ENCODE results near the gene RGSL1.
A peak's percentile ranks its signal among the peaks of the same experiment; 100 is the strongest.
"Not testable (repeated sequence)": the region's sequence is repeated elsewhere in the genome, so short reads cannot be mapped to it uniquely, and the experiment has no call there.

RGSL1 gene

DNA sequence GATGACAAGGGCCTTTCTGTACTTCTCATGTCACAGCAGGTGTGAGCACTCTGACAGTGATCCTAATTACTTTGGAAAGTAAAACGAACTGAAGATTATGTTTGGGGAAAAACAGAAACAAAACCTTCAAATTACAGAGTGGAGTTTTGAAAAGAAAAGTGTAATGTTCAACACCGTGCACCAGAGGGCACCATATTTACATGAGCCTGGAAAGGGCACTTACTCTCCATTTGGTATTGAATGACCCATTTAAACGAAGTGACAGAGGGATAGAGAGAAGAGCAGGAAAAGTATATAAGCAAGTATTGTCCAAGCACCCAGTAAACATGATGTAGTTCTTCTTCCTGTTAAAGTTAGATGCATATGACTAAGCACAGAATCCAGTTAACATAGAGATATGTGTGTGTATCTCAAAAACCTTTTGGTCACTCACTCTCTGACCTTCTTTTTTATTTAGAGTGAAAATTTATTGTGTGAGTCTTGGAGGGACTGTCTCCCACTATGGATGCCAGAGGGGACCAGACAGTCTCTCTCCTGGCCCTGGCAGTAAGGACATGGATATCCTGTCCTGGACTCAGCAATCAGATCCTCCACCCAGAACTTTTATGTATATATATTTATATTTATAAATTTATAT is 3.8 kb upstream of the RGSL1 start:
- DNase-seq, result peak in 1 of 56 donors; percentile 6

DNA sequence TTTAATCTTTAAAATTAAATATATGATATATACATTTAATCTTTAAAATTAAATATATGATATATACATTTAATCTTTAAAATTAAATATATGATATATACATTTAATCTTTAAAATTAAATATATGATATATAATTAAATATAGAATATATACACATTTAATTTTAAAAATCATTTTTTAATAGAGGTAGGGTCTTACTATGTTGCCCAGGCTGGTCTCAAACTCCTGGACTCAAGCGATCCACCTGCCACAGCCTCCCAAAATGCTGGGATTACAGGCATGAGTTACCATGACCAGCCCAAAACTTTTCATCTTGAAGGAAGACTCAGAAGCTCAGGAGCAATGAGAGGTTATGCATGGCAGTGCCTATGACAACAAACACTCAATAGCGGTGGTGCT is 2.8 kb upstream of the RGSL1 start:
- not testable (repeated sequence) for DNase-seq

DNA sequence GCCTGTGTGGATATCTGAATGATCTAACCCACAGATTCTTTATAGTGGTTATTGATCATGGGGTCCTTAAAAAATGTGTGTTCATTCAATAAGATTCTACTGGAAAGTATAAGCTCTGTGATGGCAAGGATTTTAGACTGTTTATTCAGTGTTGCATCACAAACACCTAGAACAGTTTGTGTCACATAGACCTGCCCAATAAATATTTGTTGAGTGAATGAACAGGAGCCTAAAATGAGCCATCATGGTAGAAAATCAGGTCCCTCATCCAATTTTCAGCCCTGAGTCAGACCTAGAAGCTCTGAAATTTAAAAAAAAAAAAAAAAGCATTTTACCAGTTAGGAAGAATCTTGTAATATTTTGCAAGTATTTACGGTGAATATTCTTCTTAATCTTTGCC is 2.3 kb upstream of the RGSL1 start:
- DNase-seq, result no peak

DNA sequence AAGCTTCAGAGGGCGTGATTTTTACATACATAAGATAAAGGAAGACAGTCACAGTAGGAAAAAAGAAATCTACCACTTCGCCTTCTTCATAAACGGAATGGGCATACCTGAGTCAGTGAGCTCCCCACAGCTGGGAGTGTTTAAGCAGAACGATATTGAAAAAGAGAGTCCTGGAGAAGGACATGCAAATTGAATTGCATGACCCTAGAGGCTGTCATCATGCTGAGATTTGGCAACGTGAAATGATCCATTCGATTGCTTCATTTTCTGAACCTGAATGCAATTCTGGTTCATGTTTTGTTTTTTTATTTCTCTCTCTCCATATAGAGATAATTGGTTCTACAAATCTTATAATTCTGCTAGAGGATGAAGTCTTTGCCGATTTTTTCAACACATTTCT is 3.7 kb downstream of the RGSL1 start:
- no peak for DNase-seq

- no peak for DNase-seq
Observed at GRCh38 chr1:182457844-182458243, 7.9 kb downstream of the RGSL1 start.

DNA sequence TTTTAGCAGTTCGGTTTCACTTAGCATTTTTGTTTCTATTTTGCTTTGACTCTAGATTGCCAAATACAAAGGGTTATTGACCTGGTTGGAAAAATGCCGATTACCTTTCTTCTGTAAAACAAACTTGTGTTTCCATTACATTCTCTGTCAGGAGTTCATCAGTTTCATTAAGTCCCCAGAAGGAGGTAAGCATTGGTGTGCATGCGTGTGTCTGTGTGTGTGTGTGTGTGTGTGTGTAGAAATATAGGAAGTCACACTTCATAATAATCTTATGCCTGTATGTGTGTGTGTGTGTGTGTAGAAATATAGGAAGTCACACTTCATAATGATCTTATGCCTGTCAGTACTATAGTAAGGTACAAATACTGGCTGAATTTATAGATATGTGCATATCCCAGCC is 10.0 kb downstream of the RGSL1 start:
- DNase-seq, result no peak

DNA sequence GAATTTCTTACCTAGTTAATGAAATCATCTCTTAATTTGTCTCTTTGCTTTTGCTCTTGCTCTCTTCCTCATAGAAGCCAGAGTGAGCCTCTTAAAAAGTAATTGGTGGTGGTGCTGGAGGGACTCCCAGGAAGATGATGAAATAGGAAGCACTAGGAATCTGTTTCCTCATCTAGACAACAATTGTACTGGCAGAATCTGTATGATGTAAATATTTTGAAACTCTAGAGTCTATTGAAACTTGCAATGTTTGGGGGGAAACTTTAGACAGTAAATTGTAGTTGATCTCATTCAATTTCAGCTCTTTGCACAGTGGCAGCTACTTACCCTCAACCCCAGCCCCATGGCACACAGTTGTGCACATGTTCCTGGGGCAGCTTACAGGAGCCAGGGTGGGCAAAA is 10.6 kb downstream of the RGSL1 start:
- no peak for DNase-seq

- no peak for DNase-seq
Observed at GRCh38 chr1:182473556-182473955, 23.6 kb downstream of the RGSL1 start.

GRCh38 chr1:182476625-182477024 is 26.7 kb downstream of the RGSL1 start:
- DNase-seq, result no peak

DNA sequence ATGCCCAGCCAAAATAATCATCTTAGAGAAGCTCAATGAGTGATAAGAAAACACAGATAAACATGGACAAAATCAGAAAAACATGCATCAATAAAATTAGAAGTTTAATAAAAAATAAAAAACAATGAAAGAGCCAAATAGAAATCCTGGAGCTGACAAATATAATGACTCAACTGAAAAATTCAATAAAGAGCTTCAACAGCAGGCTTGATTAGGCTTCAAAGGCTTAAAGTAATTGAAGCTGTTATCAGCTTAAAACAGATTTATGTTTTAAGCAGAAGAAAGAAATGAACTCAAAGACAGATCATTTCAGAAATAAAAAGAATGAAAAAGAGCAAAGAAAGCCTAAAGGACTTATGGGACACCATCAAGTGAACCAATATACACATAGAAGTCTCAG is 28.3 kb downstream of the RGSL1 start:
- no peak for DNase-seq

GRCh38 chr1:182484067-182484466 is 34.1 kb downstream of the RGSL1 start:
- no peak for DNase-seq

DNA sequence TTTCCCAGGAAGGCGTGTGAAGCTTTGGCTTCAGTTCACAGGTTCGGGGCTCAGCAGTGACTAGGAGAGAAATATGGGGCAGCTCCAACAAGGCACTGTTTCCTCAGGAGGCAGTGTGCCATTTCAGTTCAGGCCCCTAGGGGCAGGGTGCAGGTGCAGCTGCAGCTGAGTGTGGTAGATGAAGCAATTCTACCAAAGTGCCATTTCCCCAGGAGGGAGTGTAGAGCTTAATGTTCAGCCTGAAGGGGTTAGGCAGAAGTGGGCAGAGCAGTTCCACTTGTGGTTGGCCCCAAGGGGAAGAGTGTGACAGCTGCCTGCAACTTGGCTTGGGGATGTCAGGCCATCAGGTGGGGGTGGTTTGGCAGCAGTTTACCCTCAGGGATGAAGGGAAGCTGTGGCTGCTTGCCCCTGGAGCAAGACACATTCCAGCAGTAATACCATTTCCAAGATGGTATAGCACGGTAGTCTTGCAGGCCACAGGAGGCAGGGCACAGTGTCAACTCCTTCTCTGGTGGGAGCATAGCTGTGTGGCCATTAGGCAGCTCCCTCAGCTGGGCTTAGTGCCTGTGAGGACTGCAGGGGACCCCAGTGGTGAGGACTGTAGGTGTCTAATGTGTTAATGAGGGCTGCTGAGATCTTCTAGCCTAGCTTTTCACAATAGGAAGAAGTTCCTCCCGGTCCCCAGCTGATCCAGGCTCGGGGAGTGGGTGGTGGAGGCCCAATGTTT is 34.7 kb downstream of the RGSL1 start:
- no peak for DNase-seq

- no peak for DNase-seq
Observed at GRCh38 chr1:182485861-182486260, 35.9 kb downstream of the RGSL1 start.

DNA sequence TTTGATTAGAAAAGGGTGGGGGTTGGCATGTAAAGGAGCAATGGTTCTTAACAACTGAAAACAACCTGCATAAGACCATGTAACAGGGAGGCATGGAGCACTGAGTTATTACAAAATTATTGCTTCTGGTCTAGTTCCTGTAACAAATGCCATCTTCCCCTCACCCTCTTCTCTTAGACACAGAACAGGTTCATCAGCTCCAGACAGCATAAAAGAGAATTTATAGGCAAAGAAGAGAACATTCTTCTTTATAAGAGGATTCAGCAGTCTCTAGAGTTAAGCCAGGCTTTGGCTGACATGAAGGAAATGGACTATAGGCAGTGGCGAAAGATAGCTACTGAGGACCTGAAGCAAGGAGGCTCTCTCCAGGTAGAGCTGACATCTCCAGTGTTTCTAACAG is 38.9 kb downstream of the RGSL1 start:
- no peak for DNase-seq

GRCh38 chr1:182493063-182493462 is 43.1 kb downstream of the RGSL1 start:
- no peak for DNase-seq

DNA sequence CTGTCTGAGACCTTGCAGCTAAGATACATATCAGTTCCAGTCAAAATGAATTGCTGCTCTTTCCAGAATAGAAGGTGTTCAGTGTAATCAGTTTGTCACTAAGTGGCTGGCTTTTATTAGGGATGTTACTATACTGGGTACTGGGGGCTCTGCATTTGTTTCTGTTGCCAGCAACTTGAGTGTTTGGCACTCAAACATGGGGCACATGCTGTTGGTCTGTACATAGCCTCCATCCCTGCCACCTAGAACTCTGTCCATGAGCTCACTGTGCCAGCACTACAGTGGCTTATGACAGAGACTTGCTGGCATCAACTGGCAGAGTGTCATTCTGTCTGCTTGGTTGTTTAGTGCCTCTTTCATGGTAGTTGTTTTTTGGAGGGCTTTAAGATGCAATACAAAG is 45.1 kb downstream of the RGSL1 start:
- DNase-seq, result no peak

DNA sequence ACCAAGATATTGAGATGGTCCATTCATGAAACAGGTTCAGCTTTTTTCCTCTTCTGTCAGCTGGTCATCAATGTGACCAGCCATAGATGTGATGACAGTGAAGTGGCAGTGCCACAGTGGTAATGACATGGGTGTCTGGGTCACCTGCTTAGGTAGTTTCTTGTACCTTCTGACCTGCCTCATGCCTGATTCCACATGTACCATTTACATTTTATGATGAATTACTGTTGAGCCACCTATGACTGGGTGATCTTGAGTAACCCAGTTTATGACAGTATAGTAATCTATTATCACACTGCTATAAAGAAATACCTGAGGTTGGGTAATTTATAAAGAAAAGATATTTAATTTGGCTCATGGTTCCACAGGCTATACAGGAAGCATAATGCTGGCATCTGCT is 45.7 kb downstream of the RGSL1 start:
- DNase-seq, result no peak

GRCh38 chr1:182507685-182508084 is 57.7 kb downstream of the RGSL1 start:
- DNase-seq, result no peak

DNA sequence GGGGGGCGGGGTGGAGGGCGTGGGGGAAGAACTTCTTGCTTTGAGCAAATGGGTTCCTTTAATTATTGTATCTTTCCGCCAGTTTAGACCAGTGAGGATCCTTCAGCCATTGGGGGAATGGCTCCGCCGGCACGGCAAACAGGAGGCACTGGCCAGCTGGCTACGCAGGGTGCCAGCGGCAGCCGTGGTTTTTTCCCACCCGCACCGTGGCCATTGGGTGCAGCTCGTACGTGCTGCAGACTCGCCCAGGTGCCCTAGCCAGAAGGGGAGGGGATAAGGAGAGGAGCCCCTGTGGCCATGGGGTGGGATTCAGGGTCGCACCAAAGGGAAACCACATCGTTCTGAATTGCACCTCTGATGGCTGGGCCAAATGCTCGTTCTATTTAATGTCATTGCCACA is 65.6 kb downstream of the RGSL1 start:
- DNase-seq, result no peak

- DNase-seq, result no peak
Observed at GRCh38 chr1:182520736-182521135, 70.8 kb downstream of the RGSL1 start.

- DNase-seq, result no peak
Observed at GRCh38 chr1:182525342-182525741, 75.4 kb downstream of the RGSL1 start.

GRCh38 chr1:182527680-182528079 is 77.7 kb downstream of the RGSL1 start:
- DNase-seq, result no peak

GRCh38 chr1:182528206-182528605 is 78.3 kb downstream of the RGSL1 start:
- DNase-seq, result not testable (repeated sequence)
